Keratinocyte (primary cell): ENCODE measurements around the gene LRRC71. TPM values are rescaled to one million over a fixed set of nuclear protein-coding genes. Genes with fewer than 3 reads are reported as not detected.

Experiments
- DNase-seq: peaks from one replicate; pipeline ENCODE4 v3.0.0-alpha.2; 2011; ENCODE audit warnings: low read depth, missing footprints, low spot score
- FAIRE-seq: peaks from 2 replicates; lab custom pipeline; 2011; peaks lifted over from hg19 to GRCh38; lab: Jason Lieb, UNC
- H2AFZ ChIP-seq: 2 replicates; pipeline ENCODE4 v1.6.0; 2012; ENCODE audit warnings: low read length, control low read depth, inconsistent platforms; ENCODE audit not compliant: control insufficient read depth
- H3K27ac ChIP-seq: 2 replicates; pipeline ENCODE4 v1.5.1; 2011; ENCODE audit warnings: low read length; ENCODE audit not compliant: control insufficient read depth, insufficient read depth
- H3K27me3 ChIP-seq: 3 replicates; pipeline ENCODE4 v1.6.0; 2011; ENCODE audit warnings: low read length; ENCODE audit not compliant: control insufficient read depth, insufficient read depth; ENCODE audit errors: extremely low read depth
- H3K36me3 ChIP-seq, 2 experiments: 2 replicates in 1 of 2; 3 replicates in 1 of 2; pipeline ENCODE4 v1.5.1; 2011; ENCODE audit warnings: low read length in 2 of 2, mild to moderate bottlenecking in 1 of 2; ENCODE audit not compliant: control insufficient read depth in 2 of 2, insufficient read depth in 2 of 2; ENCODE audit errors: extremely low read depth in 1 of 2
- H3K4me1 ChIP-seq: 3 replicates; pipeline ENCODE4 v1.5.1; 2011; ENCODE audit warnings: low read length; ENCODE audit not compliant: control insufficient read depth, insufficient read depth; ENCODE audit errors: extremely low read depth
- H3K4me2 ChIP-seq: 3 replicates; pipeline ENCODE4 v1.6.0; 2011; ENCODE audit warnings: low read depth, low read length; ENCODE audit not compliant: control insufficient read depth, insufficient read depth; ENCODE audit errors: extremely low read depth
- H3K4me3 ChIP-seq, 3 experiments: fragments of 200-600 bp in 1 of 3; sonication (generic) in 1 of 3; 2 replicates in 2 of 3; 3 replicates in 1 of 3; pipeline ENCODE4 v1.5.1; 2011 to 2016; ENCODE audit warnings: low read length in 3 of 3, mild to moderate bottlenecking in 3 of 3, control low read depth in 2 of 3, inconsistent platforms in 1 of 3, low read depth in 1 of 3, mixed read lengths in 1 of 3, mixed run types in 1 of 3, moderate library complexity in 1 of 3; ENCODE audit not compliant: control insufficient read depth in 2 of 3, insufficient read depth in 2 of 3; ENCODE audit errors: extremely low read depth in 1 of 3
- H3K79me2 ChIP-seq: 2 replicates; pipeline ENCODE4 v1.6.0; 2012; ENCODE audit warnings: low read length; ENCODE audit not compliant: control insufficient read depth, insufficient read depth
- H3K9ac ChIP-seq: 3 replicates; pipeline ENCODE4 v1.6.0; 2011; ENCODE audit warnings: low read length; ENCODE audit not compliant: control insufficient read depth, insufficient read depth; ENCODE audit errors: extremely low read depth
- H3K9me1 ChIP-seq: 3 replicates; pipeline ENCODE4 v1.6.0; 2011; ENCODE audit warnings: low read length; ENCODE audit not compliant: control insufficient read depth, insufficient read depth; ENCODE audit errors: extremely low read depth
- H3K9me3 ChIP-seq: 2 replicates; pipeline ENCODE4 v1.5.1; 2012; ENCODE audit warnings: low read depth, low read length; ENCODE audit not compliant: control insufficient read depth
- H4K20me1 ChIP-seq: 3 replicates; pipeline ENCODE4 v1.6.0; 2011; ENCODE audit warnings: low read length; ENCODE audit not compliant: control insufficient read depth, insufficient read depth; ENCODE audit errors: extremely low read depth
- CTCF ChIP-seq, 3 experiments: IDR thresholded peaks in 1 of 3; conservative IDR thresholded peaks in 1 of 3; optimal IDR thresholded peaks in 1 of 3; 2 replicates in 2 of 3; 3 replicates in 1 of 3; pipeline versions ENCODE3 to v1.5.1; 2011; ENCODE audit warnings: low read length in 3 of 3, mild to moderate bottlenecking in 3 of 3, moderate library complexity in 2 of 3, control low read depth in 1 of 3, inconsistent platforms in 1 of 3; ENCODE audit not compliant: insufficient read depth in 2 of 3; ENCODE audit errors: extremely low read depth in 1 of 3
- EZH2 ChIP-seq: IDR thresholded peaks from one replicate; pipeline ENCODE4 v1.6.1; 2012; ENCODE audit warnings: inconsistent platforms, mild to moderate bottlenecking, low read length, moderate library complexity
- dilution Hi-C: fragments of 300-500 bp; cut with MboI; formaldehyde crosslinking; loops from one replicate; pipeline ENCODE4 v1.7.0; 2020; ENCODE audit warnings: low sequenced_read_pairs; ENCODE audit not compliant: extremely low pct_ligation_motif_present
- polyA plus RNA-seq, 5 experiments: library from polyadenylated mRNA; depleted of rRNA in 3 of 5; stranded (reverse) in 3 of 5; stranded (forward) in 1 of 5; unstranded in 1 of 5; fragments of >200 nt; gene quantifications; 1 replicate in 1 of 5; 2 replicates in 3 of 5; 3 replicates in 1 of 5; pipeline versions ENCODE4 v1.2.1 to v1.2.3, GENCODE V29; 2011 to 2012; ENCODE audit warnings: missing spikeins in 2 of 5, low read depth in 1 of 5, low replicate concordance in 1 of 5

Gene LRRC71
- polyA plus RNA-seq, 1 donor (not counting 4 experiments of a cell fraction or from before 2014, with no cell fraction given), result not detected

GRCh38 chr1:156897078-156897825, 23.2 kb upstream of the LRRC71 start:
- H4K20me1 ChIP-seq, result no peaks in the 10 kb centered on the region
- TF ChIP-seq EZH2, result no peak
- TF ChIP-seq CTCF (optimal IDR thresholded peaks at IDR 0.05 in 1 of 3, IDR thresholded peaks at IDR 0.05 in 1 of 3, conservative IDR thresholded peaks at IDR 0.05 in 1 of 3; ENCODE audit: extremely low read depth in 1 of 3, insufficient read depth in 2 of 3, low read length in 3 of 3), result no peak
- H3K79me2 ChIP-seq, result no peaks in the 10 kb centered on the region
- dilution Hi-C loops, result no loop called here
- FAIRE-seq (no peak), DNase-seq (no peak)
- peaks cover 33% of the 10 kb centered on the region for H3K4me1 ChIP-seq
- H3K9me1 ChIP-seq, result no peaks in the 10 kb centered on the region
- no peaks in the 10 kb centered on the region for H3K9me3 ChIP-seq
- peak overlapping the region; percentile 90 for H3K4me2 ChIP-seq
- H3K9ac ChIP-seq, result peak overlapping the region; percentile 71
- H3K27me3 ChIP-seq, result no peaks in the 10 kb centered on the region
- peak overlapping the region; percentile 97 for H3K27ac ChIP-seq
- no peak overlapping the region for H2AFZ ChIP-seq
- no peaks in the 10 kb centered on the region for H3K36me3 ChIP-seq
- peak overlapping the region in 2 of 3 experiments; percentile 44 to 54 for H3K4me3 ChIP-seq

DNA sequence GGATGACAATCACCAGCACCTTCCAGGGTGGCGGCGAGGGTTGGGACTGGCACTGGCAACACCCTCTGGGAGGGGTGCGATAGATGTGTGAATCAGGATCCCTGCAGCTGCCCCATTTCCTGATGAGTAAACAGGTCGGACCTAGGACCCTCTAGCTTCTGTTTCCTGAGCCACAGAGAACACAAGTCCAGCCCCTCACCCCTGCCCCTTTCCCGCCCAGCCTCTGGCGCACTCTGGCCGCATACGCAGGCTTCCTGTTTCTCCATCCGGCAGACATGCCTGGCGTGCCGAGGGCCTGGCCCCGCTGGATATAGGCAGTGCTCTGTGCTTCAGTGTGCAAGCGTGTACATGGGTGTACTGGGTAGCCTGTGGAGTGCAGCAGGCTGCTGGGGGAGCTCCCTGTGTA, 22.3 kb upstream of the LRRC71 start:
- TF ChIP-seq EZH2, result no peak
- Histone ChIP-seq H3K4me3 (no peak overlapping the region), H2AFZ (peak overlapping the region; percentile 10), H3K9me3 (no peaks in the 10 kb centered on the region), H3K9me1 (no peaks in the 10 kb centered on the region), H4K20me1 (no peaks in the 10 kb centered on the region), H3K36me3 (no peaks in the 10 kb centered on the region), H3K79me2 (no peaks in the 10 kb centered on the region), H3K4me1 (peaks cover 33% of the 10 kb centered on the region), H3K27me3 (no peaks in the 10 kb centered on the region), H3K27ac (peak overlapping the region; percentile 97), H3K9ac (peak overlapping the region; percentile 71), H3K4me2 (peak overlapping the region; percentile 90)
- no peak for DNase-seq
- dilution Hi-C loops, result no loop called here
- peak; percentile 65 for FAIRE-seq
